ENCODE measurements around the gene FOSL2.

The FOSL2 gene

GRCh38 chr2:28377195-28377816 lies 15.4 kb upstream of the FOSL2 start:
- no peaks in the 10 kb centered on the region for H3K9me3 ChIP-seq (replicated peaks; ENCODE audit: insufficient read depth, low read length)
- H3K79me2 ChIP-seq (ENCODE audit: low read length): no peaks in the 10 kb centered on the region
- DNase-seq: no peak
- TF ChIP-seq EZH2 (optimal IDR thresholded peaks at IDR 0.05; ENCODE audit: low read depth, low read length) (no peak), CTCF (IDR thresholded peaks at IDR 0.05; ENCODE audit: low read length) (no peak), EZH2phosphoT487 (IDR thresholded peaks at IDR 0.05; ENCODE audit: low read length) (no peak)
- no peaks in the 10 kb centered on the region for H3F3A ChIP-seq (ENCODE audit: insufficient read depth, low read length)
- H3K27ac ChIP-seq (ENCODE audit: low read length): no peak overlapping the region
- H3K4me1 ChIP-seq (ENCODE audit: low read length): no peaks in the 10 kb centered on the region
- no peak overlapping the region for H3K4me2 ChIP-seq (ENCODE audit: low read depth, low read length)
- H3K36me3 ChIP-seq (replicated peaks; ENCODE audit: insufficient read depth, low read length): no peaks in the 10 kb centered on the region
- no peak overlapping the region for H2AFZ ChIP-seq (ENCODE audit: low read length)
- H3K9ac ChIP-seq (ENCODE audit: low read length): no peak overlapping the region
- H3K4me3 ChIP-seq (ENCODE audit: low read length): no peak overlapping the region
- H3K9me2 ChIP-seq (replicated peaks; ENCODE audit: insufficient read depth, low read length): no peaks in the 10 kb centered on the region
- H3K27me3 ChIP-seq (replicated peaks; ENCODE audit: insufficient read depth, low read length): no peaks in the 10 kb centered on the region
- no peaks in the 10 kb centered on the region for H4K20me1 ChIP-seq (ENCODE audit: insufficient read depth, low read length)

- Histone ChIP-seq H3F3A (ENCODE audit: insufficient read depth, low read length) (no peaks in the 10 kb centered on the region), H3K79me2 (ENCODE audit: low read length) (no peaks in the 10 kb centered on the region), H3K9me2 (replicated peaks; ENCODE audit: insufficient read depth, low read length) (no peaks in the 10 kb centered on the region), H3K9me3 (replicated peaks; ENCODE audit: insufficient read depth, low read length) (no peaks in the 10 kb centered on the region), H3K4me2 (ENCODE audit: low read depth, low read length) (no peak overlapping the region), H3K27ac (ENCODE audit: low read length) (no peak overlapping the region), H3K9ac (ENCODE audit: low read length) (no peak overlapping the region), H3K27me3 (replicated peaks; ENCODE audit: insufficient read depth, low read length) (no peaks in the 10 kb centered on the region), H2AFZ (ENCODE audit: low read length) (no peak overlapping the region), H3K4me3 (ENCODE audit: low read length) (no peak overlapping the region), H4K20me1 (ENCODE audit: insufficient read depth, low read length) (no peaks in the 10 kb centered on the region), H3K4me1 (ENCODE audit: low read length) (no peaks in the 10 kb centered on the region), H3K36me3 (replicated peaks; ENCODE audit: insufficient read depth, low read length) (no peaks in the 10 kb centered on the region)
- TF ChIP-seq CTCF (IDR thresholded peaks at IDR 0.05; ENCODE audit: low read length) (no peak), EZH2 (optimal IDR thresholded peaks at IDR 0.05; ENCODE audit: low read depth, low read length) (no peak), EZH2phosphoT487 (IDR thresholded peaks at IDR 0.05; ENCODE audit: low read length) (no peak)
- no peak for DNase-seq
Observed at GRCh38 chr2:28377984-28378678, 14.5 kb upstream of the FOSL2 start.

- Histone ChIP-seq H3K9me2 (replicated peaks; ENCODE audit: insufficient read depth, low read length) (no peaks in the 10 kb centered on the region), H3K27ac (ENCODE audit: low read length) (no peak overlapping the region), H3K4me3 (ENCODE audit: low read length) (no peak overlapping the region), H2AFZ (ENCODE audit: low read length) (no peak overlapping the region), H3K4me1 (ENCODE audit: low read length) (no peaks in the 10 kb centered on the region), H3K36me3 (replicated peaks; ENCODE audit: insufficient read depth, low read length) (no peaks in the 10 kb centered on the region), H3K9me3 (replicated peaks; ENCODE audit: insufficient read depth, low read length) (no peaks in the 10 kb centered on the region), H3K9ac (ENCODE audit: low read length) (no peak overlapping the region), H3F3A (ENCODE audit: insufficient read depth, low read length) (no peaks in the 10 kb centered on the region), H3K79me2 (ENCODE audit: low read length) (no peaks in the 10 kb centered on the region), H3K4me2 (ENCODE audit: low read depth, low read length) (no peak overlapping the region), H4K20me1 (ENCODE audit: insufficient read depth, low read length) (no peaks in the 10 kb centered on the region), H3K27me3 (replicated peaks; ENCODE audit: insufficient read depth, low read length) (no peaks in the 10 kb centered on the region)
- DNase-seq: no peak
- TF ChIP-seq CTCF (IDR thresholded peaks at IDR 0.05; ENCODE audit: low read length) (no peak), EZH2phosphoT487 (IDR thresholded peaks at IDR 0.05; ENCODE audit: low read length) (no peak), EZH2 (optimal IDR thresholded peaks at IDR 0.05; ENCODE audit: low read depth, low read length) (no peak)
Observed at GRCh38 chr2:28378679-28379584, 13.7 kb upstream of the FOSL2 start.
